ENCODE data around the gene RAB3A.
A peak's percentile ranks its signal among the peaks of the same experiment; 100 is the strongest.

Gene RAB3A

DNA sequence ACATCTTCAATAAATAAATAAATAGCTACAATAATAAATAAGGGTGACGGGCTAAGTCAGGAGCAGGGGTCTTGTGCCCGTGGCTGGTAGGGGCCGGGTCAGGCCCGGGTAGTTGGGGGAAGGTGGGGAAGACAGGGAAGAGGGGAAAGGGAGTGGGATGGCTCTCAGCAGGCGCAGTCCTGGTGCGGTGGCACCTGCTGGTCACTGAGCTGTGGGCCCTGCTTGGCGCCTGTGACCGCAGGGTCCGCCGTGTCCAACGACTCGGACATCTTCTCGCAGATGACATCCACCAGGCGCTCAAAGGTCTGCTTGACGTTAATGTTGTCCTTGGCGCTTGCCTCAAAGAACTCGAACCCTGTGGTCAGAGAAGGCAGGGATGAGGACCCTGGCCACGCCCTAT is 6.5 kb downstream of the RAB3A start:
- DNase-seq (ENCODE audit: low spot score), result no peak

DNA sequence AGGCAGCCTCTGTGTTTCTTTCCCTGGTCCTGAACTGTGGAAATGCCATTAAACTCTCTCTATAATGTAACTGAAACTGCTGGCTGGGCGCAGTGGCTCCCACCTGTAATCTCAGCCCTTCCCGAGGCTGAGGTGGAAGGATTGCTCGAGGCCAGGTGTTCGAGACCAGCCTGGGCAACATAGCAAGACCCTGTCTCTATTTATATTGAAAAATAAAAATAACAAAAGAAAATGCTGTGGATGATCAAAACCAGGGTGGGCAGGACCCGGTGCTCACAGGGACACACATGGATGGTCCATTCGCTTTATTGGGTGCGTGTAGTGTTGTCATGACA is 7.4 kb downstream of the RAB3A start:
- DNase-seq (ENCODE audit: low spot score), result no peak

DNA sequence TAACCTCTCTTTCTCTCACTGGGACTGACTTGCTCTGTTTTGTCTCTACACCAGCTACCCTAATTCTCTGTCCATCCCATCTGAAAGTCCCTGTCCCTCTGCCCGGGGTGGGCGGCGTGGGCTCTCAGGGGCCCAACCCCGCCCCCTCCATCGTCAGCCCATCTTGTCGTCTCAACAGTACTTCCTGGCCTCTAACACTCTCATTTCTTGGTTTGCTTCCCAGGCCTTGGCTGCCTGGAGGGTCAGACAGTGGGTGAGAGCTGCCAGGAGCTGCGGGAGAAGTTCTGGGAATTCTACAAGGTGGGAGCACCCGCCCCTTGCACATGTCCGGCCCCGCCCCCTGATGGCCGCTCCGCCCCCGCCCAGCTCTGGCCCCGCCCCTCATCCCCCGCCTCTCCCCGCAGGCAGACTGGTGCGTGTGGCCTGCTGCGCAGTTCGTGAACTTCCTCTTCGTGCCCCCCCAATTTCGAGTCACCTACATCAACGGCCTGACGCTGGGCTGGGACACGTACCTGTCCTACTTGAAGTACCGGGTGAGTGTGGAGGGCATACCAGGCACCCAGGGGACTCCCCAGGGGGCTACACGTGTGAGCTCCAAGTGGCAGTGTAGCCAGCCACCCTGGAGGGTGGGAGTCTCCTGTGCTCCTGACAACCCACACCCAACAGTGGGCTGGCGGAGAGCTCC is 9.1 kb downstream of the RAB3A start:
- DNase-seq (ENCODE audit: low spot score), result peak; percentile 63

DNA sequence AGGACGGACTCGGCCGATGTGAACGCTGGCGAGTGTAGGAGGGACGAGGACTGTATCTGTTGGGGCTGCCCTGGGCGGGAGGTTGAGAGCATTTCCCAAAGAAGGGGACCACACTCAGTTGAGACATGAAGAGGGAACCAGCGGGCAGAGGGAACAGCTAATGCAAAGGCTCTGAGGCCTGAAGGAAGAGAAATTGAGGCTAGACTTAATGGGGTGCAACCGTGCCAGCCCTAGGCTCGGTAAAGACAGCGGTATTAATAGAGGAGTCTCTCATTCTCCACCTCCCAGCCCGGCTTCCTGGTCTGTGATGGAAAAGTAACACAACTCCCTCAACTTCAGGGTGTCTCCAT is 9.7 kb downstream of the RAB3A start:
- DNase-seq (ENCODE audit: low spot score), result no peak

DNA sequence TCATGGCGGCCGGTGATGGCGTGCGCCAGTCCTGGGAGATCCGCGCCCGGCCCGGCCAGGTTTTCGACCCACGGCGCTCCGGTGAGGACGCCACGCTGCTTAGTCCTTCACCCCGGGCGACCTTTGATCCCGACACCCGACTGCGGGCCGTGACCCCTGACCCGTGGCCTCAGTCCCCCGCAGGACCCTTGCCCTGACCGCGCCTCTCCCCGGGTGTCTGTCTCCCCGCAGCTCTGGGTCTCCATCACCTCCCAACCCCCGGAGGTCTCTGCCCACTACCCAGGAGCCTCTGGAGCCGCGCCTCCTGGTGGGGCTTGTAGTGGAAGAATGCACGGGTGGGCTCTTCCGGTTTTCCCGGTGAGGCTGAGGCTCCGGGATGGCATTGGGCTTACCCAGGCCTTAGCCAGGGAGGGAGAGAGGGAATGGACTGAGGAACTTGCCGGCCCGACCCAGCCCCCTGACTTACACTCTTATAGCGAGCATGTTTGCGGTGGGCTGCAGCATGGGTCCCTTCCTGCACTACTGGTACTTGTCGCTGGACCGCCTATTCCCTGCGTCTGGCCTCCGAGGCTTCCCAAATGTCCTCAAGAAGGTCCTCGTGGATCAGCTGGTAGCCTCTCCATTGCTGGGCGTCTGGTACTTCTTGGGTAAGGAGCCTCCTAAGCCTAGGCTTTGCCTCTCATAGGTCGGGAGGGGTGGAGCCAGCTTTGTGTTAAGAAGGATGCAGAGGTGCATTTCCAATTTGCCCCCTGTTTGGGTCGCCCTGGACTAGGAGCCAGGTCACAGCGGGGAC is 10.3 kb downstream of the RAB3A start:
- no peak for DNase-seq (ENCODE audit: low spot score)

DNA sequence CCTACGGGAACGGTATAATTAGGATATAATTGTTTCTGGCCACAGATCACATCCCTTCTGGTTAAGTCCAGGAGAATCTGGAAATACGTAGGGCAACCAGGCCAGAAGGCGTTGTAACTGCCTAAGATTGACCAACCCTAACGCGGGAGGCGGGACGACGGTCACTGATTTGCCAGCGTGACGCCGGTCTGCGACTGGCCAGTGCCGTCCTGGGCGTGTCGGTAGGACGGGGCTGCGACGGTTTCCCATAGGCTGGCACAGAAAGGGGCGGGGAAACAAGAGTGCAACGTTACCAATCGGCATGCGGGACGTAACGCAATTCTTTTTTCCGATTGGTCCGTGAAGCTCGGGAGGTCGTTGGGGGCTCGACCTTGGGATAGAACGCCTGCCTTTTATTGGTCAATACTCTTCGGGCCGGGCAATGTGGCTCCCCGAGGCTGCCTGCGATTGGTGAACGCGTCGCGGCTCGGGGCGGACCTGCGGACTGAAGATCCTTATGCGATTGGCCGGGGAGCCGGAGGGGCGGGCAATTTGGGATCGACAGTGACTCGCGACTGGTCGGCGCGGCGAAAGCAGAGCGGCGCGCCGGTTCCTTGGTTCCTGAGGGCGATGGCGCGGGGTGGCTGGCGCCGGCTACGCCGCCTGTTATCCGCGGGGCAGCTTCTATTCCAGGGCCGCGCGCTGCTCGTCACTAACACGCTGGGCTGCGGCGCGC is 11.0 kb downstream of the RAB3A start, which contains the start of gene MPV17L2:
Gene MPV17L2 (plus strand): TSS at position 546 of the 715 bp plus-strand sequence. CDS start 64 bp downstream, at position 610.
- DNase-seq (ENCODE audit: low spot score), result peak; percentile 94

DNA sequence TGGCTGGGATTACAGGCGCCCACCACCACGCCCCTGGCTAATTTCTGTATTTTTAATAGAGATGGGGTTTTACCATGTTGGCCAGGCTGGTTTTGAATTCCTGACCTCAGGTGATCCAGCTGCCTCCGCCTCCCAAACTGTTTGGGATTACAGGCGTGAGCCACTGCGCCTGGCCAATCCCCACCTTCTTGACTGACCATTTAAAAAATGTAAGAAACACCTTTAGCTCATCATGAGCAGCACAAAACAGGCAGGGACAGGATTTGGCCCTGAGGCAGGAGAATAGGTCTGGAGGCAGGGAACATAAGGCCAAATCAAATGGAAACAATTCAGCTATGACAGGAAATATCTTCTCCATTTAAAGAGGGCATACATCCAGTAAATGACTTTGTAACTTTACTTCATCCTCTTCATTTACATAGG is 12.2 kb downstream of the RAB3A start:
- DNase-seq (ENCODE audit: low spot score), result no peak

DNA sequence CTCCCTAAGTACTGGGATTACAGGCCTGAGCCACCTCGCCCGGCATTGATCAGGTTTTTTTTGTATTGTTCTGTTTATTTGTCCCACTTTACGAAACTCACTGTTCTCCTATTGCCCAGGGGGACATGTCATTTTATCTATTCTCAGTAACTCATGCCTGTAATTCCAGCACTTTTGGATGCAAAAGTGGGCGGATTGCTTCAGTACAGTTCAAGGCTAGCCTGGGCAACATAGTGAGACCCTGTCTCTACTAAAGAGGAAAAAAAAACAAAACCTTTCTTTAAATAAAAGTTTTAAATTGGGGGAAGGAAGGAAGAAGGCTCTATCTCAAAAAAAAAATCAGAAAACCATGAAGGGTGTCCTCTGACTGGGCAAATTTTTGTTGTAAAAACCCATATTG is 13.6 kb downstream of the RAB3A start:
- DNase-seq (ENCODE audit: low spot score), result no peak

DNA sequence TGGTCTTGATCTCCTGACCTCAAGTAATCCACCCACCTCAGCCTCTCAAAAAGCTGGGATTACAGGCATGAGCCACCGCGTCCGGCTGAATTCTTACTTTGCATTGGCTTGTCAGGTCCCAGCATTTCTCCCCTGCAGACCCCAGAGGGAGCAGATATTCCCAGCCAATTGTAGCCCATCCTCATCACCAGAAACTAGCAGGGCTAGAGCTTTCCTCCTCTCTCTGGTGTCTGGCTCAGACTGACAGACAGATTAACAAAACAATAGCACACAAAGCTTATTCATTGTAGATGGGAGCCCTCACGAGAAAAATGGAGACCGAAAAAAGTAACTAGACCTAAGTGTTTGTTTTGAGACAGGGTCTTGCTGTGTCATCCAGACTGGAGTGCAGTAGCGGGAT is 18.3 kb downstream of the RAB3A start:
- no peak for DNase-seq (ENCODE audit: low spot score)

DNA sequence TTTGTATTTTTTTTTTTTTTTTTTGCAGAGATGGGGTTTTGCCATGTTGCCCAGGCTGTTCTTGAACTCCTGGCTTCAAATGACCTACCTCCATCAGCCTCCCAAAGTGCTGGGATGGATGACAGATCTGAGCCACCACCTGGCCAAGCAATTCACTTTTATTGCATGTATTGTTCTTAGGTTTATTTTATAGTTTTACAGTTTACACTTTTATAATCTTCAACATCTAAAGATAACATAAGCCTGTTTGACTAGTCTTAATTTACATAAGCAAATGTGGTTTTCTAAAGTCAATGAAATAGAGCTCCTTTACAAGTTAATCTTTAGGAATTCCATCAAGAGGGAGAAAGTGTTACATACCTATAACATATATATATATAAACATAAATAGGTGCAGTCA is 20.3 kb downstream of the RAB3A start:
- DNase-seq (ENCODE audit: low spot score), result no peak

DNA sequence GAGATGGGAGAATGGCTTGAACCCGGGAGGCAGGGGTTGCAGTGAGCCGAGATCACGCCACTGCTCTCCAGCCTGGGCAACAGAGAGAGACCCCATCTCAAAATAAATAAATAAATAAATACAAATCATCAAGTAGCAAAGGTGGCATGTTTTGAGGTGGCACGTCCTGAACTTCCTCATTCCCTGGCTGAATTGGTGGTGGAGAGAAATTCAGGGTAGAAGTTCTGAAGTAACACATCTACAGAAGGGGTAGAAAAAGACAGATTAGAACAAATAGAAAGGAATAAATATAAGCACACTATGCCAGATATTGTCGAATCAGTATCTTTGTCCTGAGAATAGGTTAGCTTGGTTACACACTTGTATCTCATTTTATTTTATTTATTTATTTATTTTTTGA is 23.9 kb downstream of the RAB3A start:
- no peak for DNase-seq (ENCODE audit: low spot score)

DNA sequence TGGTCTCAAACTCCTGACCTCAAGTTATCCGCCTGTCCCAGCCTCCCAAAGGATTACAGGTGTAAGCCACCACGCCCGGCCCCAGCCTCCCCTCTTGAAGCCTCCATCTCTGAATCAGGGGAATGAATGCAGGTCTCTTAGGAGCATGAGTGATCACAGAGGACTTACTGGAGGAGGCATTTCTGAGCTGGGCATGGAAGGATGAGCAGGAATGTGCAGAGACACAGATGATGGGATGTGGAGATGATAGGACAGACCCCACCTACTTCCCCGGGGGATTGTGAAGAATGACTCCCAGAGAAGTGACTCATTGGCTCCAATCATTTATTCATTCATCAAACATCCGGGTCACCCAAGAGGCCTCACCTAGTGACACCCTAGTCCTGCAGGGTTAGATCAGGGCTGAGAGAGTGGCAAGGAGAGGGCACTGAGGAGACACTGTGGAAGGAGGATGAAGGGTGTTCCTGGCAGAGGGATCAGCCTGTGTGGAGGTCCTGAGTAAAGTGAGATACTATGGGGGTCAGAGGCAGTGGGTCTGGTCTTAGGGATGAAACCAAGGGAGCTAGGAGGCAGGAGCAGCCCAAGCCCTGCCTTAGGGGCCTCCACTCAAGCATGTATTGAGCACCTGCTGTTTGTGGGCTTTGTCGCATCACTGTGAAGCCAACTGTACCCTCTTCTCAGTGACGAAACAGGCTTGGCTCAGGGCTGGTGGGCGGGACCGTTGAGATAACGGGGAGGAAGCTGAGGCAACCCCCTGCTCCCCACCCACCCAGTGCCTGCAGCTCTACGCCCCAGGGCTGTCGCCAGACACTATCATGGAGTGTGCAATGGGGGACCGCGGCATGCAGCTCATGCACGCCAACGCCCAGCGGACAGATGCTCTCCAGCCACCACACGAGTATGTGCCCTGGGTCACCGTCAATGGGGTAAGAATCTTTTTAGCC is 27.2 kb downstream of the RAB3A start:
- no peak for DNase-seq (ENCODE audit: low spot score)

DNA sequence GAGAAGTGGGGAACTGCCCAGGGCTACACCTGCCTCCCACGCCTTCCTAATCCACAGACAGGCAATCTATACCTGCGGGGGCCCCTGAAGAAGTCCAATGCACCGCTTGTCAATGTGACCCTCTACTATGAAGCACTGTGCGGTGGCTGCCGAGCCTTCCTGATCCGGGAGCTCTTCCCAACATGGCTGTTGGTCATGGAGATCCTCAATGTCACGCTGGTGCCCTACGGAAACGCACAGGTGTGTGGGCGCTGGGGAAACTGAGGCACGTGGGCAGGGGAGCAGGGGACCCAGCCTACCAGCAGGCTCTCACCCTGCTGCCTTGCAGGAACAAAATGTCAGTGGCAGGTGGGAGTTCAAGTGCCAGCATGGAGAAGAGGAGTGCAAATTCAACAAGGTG is 28.9 kb downstream of the RAB3A start:
- DNase-seq (ENCODE audit: low spot score), result no peak

DNA sequence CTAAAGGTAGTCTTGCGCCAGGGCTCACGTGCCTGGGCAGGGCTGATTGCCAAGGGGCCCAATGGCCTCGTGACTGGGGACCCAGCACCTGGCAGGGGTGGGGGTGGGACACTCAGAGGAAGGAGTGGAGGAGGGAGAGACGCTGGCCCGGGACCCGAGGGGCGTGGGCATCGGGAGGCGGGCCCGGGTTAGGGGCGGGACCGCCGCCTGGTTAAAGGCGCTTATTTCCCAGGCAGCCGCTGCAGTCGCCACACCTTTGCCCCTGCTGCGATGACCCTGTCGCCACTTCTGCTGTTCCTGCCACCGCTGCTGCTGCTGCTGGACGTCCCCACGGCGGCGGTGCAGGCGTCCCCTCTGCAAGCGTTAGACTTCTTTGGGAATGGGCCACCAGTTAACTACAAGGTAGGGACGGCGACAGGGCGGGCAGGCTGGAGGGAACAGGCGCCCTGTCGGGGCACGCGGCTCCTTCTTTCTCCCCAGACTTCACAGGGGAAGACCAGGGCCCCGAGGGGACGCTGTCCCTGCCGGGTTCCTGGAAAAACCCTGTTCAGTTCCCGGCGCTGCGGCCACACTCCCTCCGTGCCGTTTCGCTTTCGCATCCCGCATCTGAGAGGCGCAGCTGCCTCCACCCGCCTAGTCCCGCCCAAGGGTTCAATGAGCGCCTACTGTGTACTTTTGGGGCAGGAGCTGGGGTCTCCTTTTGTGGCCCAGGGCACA is 30.1 kb downstream of the RAB3A start, which contains the start of gene IFI30:
Gene IFI30 (plus strand): TSS at position 242 of the 717 bp plus-strand sequence. CDS start 29 bp downstream, at position 271.
- DNase-seq (ENCODE audit: low spot score), result peak; percentile 91

DNA sequence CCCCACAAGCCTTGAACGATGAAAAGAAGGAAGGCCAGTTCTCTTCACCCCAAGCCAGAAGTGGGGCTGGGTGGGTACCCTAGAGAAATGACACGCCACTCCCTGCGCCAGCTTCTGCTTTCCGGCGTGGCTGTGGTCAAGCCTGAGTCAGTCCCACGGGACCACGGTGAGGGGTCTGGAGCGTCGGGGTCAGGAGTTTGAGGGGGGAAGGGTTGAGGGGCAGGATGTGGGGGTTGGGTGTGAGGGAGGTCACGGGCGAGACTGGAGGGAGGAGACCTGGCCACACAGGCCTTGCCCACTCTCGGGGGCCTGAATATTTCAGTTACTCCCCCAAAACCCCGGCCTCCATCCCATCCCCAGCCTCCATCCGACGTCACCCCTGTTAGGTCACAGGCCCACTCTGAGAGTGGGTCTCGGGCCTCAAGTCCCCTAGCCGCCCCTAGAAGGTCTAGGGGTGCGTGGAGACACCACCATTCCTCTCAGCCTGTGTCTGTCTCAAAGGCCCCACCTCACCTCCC is 30.7 kb downstream of the RAB3A start:
- DNase-seq (ENCODE audit: low spot score), result peak; percentile 64

DNA sequence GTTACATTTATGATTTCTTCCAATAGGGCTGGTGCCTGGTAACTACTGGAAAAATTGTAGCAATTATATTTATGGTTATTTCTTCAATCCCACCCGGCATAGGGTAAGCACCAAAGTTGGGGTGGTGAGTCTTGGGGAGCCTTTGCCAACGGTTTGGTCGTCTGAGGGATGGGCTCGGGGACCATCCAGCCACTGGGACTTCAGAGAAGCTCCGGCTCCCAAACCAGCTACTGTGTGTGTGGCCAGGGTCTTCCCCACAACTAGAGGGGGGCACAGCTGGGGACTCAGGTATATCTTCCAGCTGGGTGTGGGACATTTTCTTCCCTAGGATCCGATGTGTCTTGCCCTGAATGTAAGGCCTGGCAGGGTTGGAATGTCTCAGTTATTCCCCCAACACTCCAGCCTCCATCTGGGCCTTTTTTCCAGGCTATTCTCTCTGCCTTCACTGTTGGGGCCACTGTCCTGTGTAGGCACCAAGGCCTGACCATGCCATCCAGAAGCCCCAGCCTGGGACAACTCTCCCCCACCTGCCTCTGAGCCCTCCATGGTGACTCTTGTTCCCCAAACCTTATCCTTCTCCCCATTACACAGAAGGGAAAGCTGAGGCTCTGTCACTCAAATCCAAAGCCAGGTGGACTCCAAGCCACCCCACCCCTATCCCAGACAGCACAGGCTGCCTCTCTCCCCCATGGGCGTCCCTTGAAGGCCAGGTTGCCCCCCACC is 31.4 kb downstream of the RAB3A start:
- DNase-seq (ENCODE audit: low spot score), result peak; percentile 25

DNA sequence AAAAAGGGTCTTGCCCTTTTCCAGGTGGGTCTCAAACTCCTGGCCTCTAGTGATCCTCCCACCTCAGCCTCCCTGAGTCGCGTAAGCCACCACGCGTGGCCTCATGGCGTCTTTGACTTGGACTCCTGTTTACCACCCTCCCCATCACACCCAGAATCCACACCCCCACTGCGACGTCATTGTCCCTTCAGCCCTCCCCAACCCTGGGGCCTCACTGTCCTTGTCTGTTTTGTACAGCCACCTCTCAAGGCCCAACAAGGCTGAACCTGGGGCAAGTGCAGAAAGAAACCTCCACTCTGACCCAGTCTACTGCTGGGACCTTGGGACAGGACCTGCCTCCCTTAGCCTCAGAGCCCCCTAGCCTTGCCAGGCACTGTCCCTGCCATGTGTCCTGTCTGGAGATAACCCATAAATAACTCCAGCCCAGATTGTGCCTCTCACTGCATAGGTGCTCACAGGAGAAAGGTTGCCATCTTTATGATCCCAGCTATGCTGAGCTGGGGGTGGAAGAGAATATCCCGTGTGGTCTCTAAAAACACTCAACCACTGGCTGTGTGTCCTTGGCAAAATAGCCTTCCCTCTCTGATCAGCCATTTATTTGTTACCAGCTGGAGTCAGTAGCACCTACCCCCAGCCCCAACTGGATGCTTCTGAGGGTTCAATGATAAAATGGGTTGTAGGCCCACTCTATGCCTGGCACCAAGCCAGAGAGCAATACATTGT is 32.1 kb downstream of the RAB3A start:
- DNase-seq (ENCODE audit: low spot score), result peak; percentile 55

DNA sequence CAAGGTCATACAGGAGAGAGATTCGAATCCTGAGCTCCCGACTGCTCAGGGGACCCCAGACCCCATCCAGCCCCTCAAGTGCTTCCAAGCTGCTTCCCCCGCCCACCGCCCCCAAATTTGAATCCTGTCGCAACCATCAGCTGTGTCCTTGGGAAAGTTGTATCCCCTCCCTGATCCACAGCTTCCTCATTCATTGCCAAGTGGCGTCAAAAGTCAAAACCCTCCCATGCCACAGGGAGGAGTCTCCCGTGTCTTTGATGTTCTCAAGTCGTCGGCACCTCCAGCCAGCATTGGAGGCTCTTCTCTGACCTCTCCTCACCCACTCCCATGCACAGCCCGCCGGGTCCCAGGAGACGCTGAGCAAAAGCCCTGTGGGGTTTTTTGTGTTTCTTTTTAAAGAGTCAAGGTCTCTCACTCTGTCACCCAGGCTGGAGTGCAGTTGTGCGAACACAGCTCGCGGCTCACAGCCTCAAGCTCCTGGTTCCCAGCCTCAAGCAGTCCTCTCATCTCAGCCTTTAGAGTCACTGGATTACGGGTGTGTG is 33.1 kb downstream of the RAB3A start:
- DNase-seq (ENCODE audit: low spot score), result peak; percentile 65

DNA sequence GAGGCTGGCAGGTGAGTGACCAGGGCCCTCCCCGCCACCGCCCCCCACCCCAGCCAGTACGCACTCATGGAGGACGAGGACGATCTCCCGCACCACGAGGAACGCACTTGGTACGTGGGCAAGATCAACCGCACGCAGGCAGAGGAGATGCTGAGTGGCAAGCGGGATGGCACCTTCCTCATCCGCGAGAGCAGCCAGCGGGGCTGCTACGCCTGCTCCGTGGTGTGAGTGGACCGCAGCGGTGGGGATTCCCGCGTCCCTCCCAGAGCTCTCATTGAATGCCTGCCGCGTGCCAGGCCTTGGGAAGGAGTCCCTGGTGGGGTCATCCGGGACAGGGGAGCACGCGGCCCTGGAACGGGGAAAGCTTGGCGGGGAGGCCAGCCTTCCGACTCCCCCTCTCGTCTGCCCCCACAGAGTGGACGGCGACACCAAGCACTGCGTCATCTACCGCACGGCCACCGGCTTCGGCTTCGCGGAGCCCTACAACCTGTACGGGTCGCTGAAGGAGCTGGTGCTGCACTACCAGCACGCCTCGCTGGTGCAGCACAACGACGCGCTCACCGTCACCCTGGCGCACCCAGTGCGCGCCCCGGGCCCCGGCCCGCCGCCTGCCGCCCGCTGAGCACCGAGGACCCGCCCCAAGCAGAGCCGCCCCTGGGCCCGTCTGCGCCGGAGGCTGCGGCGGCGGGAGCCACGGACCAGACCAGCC is 35.0 kb downstream of the RAB3A start:
- peak; percentile 39 for DNase-seq (ENCODE audit: low spot score)
